ENCODE measurements around the gene RPL13. TPM values are rescaled to one million over a fixed set of nuclear protein-coding genes. Genes with fewer than 3 reads are reported as not detected.
A peak's percentile ranks its signal among the peaks of the same experiment; 100 is the strongest.

The RPL13 gene
- total and polyA plus RNA-seq, 4 experiments from 2014 or later = 4,119 to 5,642 (median 4,934) TPM

GRCh38 chr16:89536886-89537548 is 23.5 kb upstream of the RPL13 start:
- Mint-ChIP-seq H3K4me3 (no peak overlapping the region), H3K36me3 (peaks cover 15 to 39% of the 10 kb centered on the region in 2 donors), H3K27ac (peak overlapping the region in 5 of 7 donors; percentile 23 to 87 (median 50)), H3K27me3 (no peaks in the 10 kb centered on the region), H3K4me1 (peaks cover 16 to 27% (median 20%) of the 10 kb centered on the region in 4 donors), H3K9me3 (no peaks in the 10 kb centered on the region)
- H3K4me1 ChIP-seq (ENCODE audit: insufficient read depth, low read length) = peaks cover 25% of the 10 kb centered on the region
- H3K9me3 ChIP-seq (ENCODE audit: control insufficient read depth in 1 of 2, low read length in 2 of 2) = no peaks in the 10 kb centered on the region
- no peak for DNase-seq
- H3K27me3 ChIP-seq (ENCODE audit: insufficient read depth, low read length) = no peaks in the 10 kb centered on the region
- ChIA-PET POLR2A (ENCODE audit: partially characterized antibody) (no interaction called here), CTCF (ENCODE audit: partially characterized antibody) (interaction anchor here (0.6 kb wide), 1 partner anchor 34 kb away, joined by 3 read pairs; no protein-coding TSS in a partner anchor)
- H3K27ac ChIP-seq (ENCODE audit: low read depth, low read length) = no peak overlapping the region
- H3K4me3 ChIP-seq (ENCODE audit: low read length in 2 of 2) = no peak overlapping the region
- intact Hi-C loops (cut with micrococcal nuclease) = no loop called here
- peaks cover 27% of the 10 kb centered on the region for H3K36me3 ChIP-seq (ENCODE audit: insufficient read depth, low read length)

- H3K9me3 ChIP-seq (ENCODE audit: control insufficient read depth in 1 of 2, low read length in 2 of 2) = no peaks in the 10 kb centered on the region
- peaks cover 13 to 40% of the 10 kb centered on the region in 2 donors for H3K36me3 Mint-ChIP-seq
- H3K9me3 Mint-ChIP-seq = no peaks in the 10 kb centered on the region
- H3K27me3 ChIP-seq (ENCODE audit: insufficient read depth, low read length) = no peaks in the 10 kb centered on the region
- peaks cover 16 to 27% (median 20%) of the 10 kb centered on the region in 4 donors for H3K4me1 Mint-ChIP-seq
- H3K27me3 Mint-ChIP-seq = no peaks in the 10 kb centered on the region
- no peak overlapping the region for H3K27ac ChIP-seq (ENCODE audit: low read depth, low read length)
- POLR2A ChIA-PET (ENCODE audit: partially characterized antibody) = no interaction called here
- H3K4me1 ChIP-seq (ENCODE audit: insufficient read depth, low read length) = peaks cover 25% of the 10 kb centered on the region
- no peak overlapping the region for H3K4me3 Mint-ChIP-seq
- H3K36me3 ChIP-seq (ENCODE audit: insufficient read depth, low read length) = peaks cover 24% of the 10 kb centered on the region
- intact Hi-C loops (cut with micrococcal nuclease) = no loop called here
- H3K4me3 ChIP-seq (ENCODE audit: low read length in 2 of 2) = no peak overlapping the region
- CTCF ChIA-PET (ENCODE audit: partially characterized antibody) = no interaction called here
- no peak for DNase-seq
- peak overlapping the region in 1 of 7 donors; percentile 25 for H3K27ac Mint-ChIP-seq
These were observed 22.9 kb upstream of the RPL13 start for GRCh38 chr16:89537549-89537925.

GRCh38 chr16:89538286-89538685 is 22.2 kb upstream of the RPL13 start:
- H3K4me1 ChIP-seq (ENCODE audit: insufficient read depth, low read length) = peaks cover 24% of the 10 kb centered on the region
- no peak overlapping the region for H3K4me3 ChIP-seq (ENCODE audit: low read length in 2 of 2)
- ChIA-PET CTCF (ENCODE audit: partially characterized antibody) (no interaction called here), POLR2A (ENCODE audit: partially characterized antibody) (no interaction called here)
- H3K27me3 ChIP-seq (ENCODE audit: insufficient read depth, low read length) = no peaks in the 10 kb centered on the region
- DNase-seq = no peak
- H3K27ac ChIP-seq (ENCODE audit: low read depth, low read length) = no peak overlapping the region
- Mint-ChIP-seq H3K27ac (peak overlapping the region in 1 of 7 donors; percentile 22), H3K4me1 (peaks cover 16 to 27% (median 20%) of the 10 kb centered on the region in 4 donors), H3K4me3 (no peak overlapping the region), H3K9me3 (no peaks in the 10 kb centered on the region), H3K27me3 (no peaks in the 10 kb centered on the region), H3K36me3 (peaks cover 11 to 42% of the 10 kb centered on the region in 2 donors)
- H3K9me3 ChIP-seq (ENCODE audit: control insufficient read depth in 1 of 2, low read length in 2 of 2) = no peaks in the 10 kb centered on the region
- H3K36me3 ChIP-seq (ENCODE audit: insufficient read depth, low read length) = peaks cover 20% of the 10 kb centered on the region
- intact Hi-C loops (cut with micrococcal nuclease) = no loop called here

- H3K4me1 Mint-ChIP-seq = peaks cover 0 to 4% (median under 1%) of the 10 kb centered on the region in 4 donors
These were observed 19.9 kb upstream of the RPL13 start for GRCh38 chr16:89540557-89540956.

GRCh38 chr16:89541792-89542191 is 18.7 kb upstream of the RPL13 start:
- CTCF ChIA-PET (ENCODE audit: partially characterized antibody) = no interaction called here
- H3K27ac Mint-ChIP-seq = no peak overlapping the region

More at GRCh38 chr16:89540557-89540956, 19.9 kb upstream of the RPL13 start:
- Mint-ChIP-seq H3K4me3 (peak overlapping the region in 2 of 8 donors; percentile 7 to 41), H3K36me3 (peaks cover 6 to 32% of the 10 kb centered on the region in 2 donors), H3K27ac (no peak overlapping the region), H3K9me3 (no peaks in the 10 kb centered on the region), H3K27me3 (no peaks in the 10 kb centered on the region)
- DNase-seq = no peak
- no peaks in the 10 kb centered on the region for H3K9me3 ChIP-seq (ENCODE audit: control insufficient read depth in 1 of 2, low read length in 2 of 2)
- H3K36me3 ChIP-seq (ENCODE audit: insufficient read depth, low read length) = peaks cover 11% of the 10 kb centered on the region
- H3K27me3 ChIP-seq (ENCODE audit: insufficient read depth, low read length) = no peaks in the 10 kb centered on the region
- intact Hi-C loops (cut with micrococcal nuclease) = no loop called here
- H3K27ac ChIP-seq (ENCODE audit: low read depth, low read length) = no peak overlapping the region
- no peak overlapping the region for H3K4me3 ChIP-seq (ENCODE audit: low read length in 2 of 2)
- H3K4me1 ChIP-seq (ENCODE audit: insufficient read depth, low read length) = peaks cover 2% of the 10 kb centered on the region
- CTCF ChIA-PET (ENCODE audit: partially characterized antibody) = interaction anchor here (1.2 to 1.4 kb wide), 2 partner anchors 12 to 13 kb away, joined by 3 to 4 read pairs; no protein-coding TSS in a partner anchor
- POLR2A ChIA-PET (ENCODE audit: partially characterized antibody) = no interaction called here

GRCh38 chr16:89544113-89544512 is 16.4 kb upstream of the RPL13 start:
- DNase-seq = no peak
- no peaks in the 10 kb centered on the region for H3K27me3 ChIP-seq (ENCODE audit: insufficient read depth, low read length)
- CTCF ChIA-PET (ENCODE audit: partially characterized antibody) = no interaction called here
- H3K27ac ChIP-seq (ENCODE audit: low read depth, low read length) = no peak overlapping the region
- Mint-ChIP-seq H3K27ac (no peak overlapping the region), H3K4me3 (no peak overlapping the region), H3K36me3 (peaks cover 13 to 41% of the 10 kb centered on the region in 2 donors), H3K27me3 (no peaks in the 10 kb centered on the region), H3K9me3 (peaks cover 0 to 2% (median 0%) of the 10 kb centered on the region in 8 donors), H3K4me1 (peaks cover 6 to 10% (median 7%) of the 10 kb centered on the region in 4 donors)
- H3K36me3 ChIP-seq (ENCODE audit: insufficient read depth, low read length) = peaks cover 8% of the 10 kb centered on the region
- H3K4me1 ChIP-seq (ENCODE audit: insufficient read depth, low read length) = peaks cover 8% of the 10 kb centered on the region
- H3K9me3 ChIP-seq (ENCODE audit: control insufficient read depth in 1 of 2, low read length in 2 of 2) = no peaks in the 10 kb centered on the region
- intact Hi-C loops (cut with micrococcal nuclease) = no loop called here
- no peak overlapping the region for H3K4me3 ChIP-seq (ENCODE audit: low read length in 2 of 2)
- POLR2A ChIA-PET (ENCODE audit: partially characterized antibody) = no interaction called here

More at GRCh38 chr16:89541792-89542191, 18.7 kb upstream of the RPL13 start:
- H3K36me3 Mint-ChIP-seq = peaks cover 6 to 33% of the 10 kb centered on the region in 2 donors
- H3K36me3 ChIP-seq (ENCODE audit: insufficient read depth, low read length) = peaks cover 11% of the 10 kb centered on the region
- DNase-seq = no peak
- H3K27me3 ChIP-seq (ENCODE audit: insufficient read depth, low read length) = no peaks in the 10 kb centered on the region
- intact Hi-C loops (cut with micrococcal nuclease) = no loop called here
- H3K4me3 ChIP-seq (ENCODE audit: low read length in 2 of 2) = no peak overlapping the region
- POLR2A ChIA-PET (ENCODE audit: partially characterized antibody) = no interaction called here
- no peaks in the 10 kb centered on the region for H3K27me3 Mint-ChIP-seq
- no peaks in the 10 kb centered on the region for H3K9me3 Mint-ChIP-seq
- no peak overlapping the region for H3K4me3 Mint-ChIP-seq
- H3K4me1 Mint-ChIP-seq = peaks cover 0 to 3% (median under 1%) of the 10 kb centered on the region in 4 donors
- no peaks in the 10 kb centered on the region for H3K9me3 ChIP-seq (ENCODE audit: control insufficient read depth in 1 of 2, low read length in 2 of 2)
- H3K27ac ChIP-seq (ENCODE audit: low read depth, low read length) = no peak overlapping the region
- no peaks in the 10 kb centered on the region for H3K4me1 ChIP-seq (ENCODE audit: insufficient read depth, low read length)

- Histone ChIP-seq H3K9me3 (ENCODE audit: control insufficient read depth in 1 of 2, low read length in 2 of 2) (no peaks in the 10 kb centered on the region), H3K4me1 (ENCODE audit: insufficient read depth, low read length) (peaks cover 14% of the 10 kb centered on the region), H3K27ac (ENCODE audit: low read depth, low read length) (no peak overlapping the region), H3K4me3 (ENCODE audit: low read length in 2 of 2) (no peak overlapping the region), H3K27me3 (ENCODE audit: insufficient read depth, low read length) (no peaks in the 10 kb centered on the region), H3K36me3 (ENCODE audit: insufficient read depth, low read length) (peaks cover 8% of the 10 kb centered on the region)
- intact Hi-C loops (cut with micrococcal nuclease) = no loop called here
- Mint-ChIP-seq H3K4me3 (no peak overlapping the region), H3K9me3 (peaks cover 0 to 2% (median 0%) of the 10 kb centered on the region in 8 donors), H3K27me3 (no peaks in the 10 kb centered on the region), H3K4me1 (peaks cover 11 to 16% (median 12%) of the 10 kb centered on the region in 4 donors), H3K36me3 (peaks cover 18 to 46% of the 10 kb centered on the region in 2 donors), H3K27ac (no peak overlapping the region)
- ChIA-PET POLR2A (ENCODE audit: partially characterized antibody) (no interaction called here), CTCF (ENCODE audit: partially characterized antibody) (no interaction called here)
- DNase-seq = no peak
These were observed 15.8 kb upstream of the RPL13 start for GRCh38 chr16:89544713-89545043.
